Measurements from ENCODE around the gene SLMAP. TPM values are rescaled to one million over a fixed set of nuclear protein-coding genes. Genes with fewer than 3 reads are reported as not detected.
A peak's percentile ranks its signal among the peaks of the same experiment; 100 is the strongest.

SLMAP gene
- total and polyA plus RNA-seq, 7 donors: 31.2 to 180 (median 106) TPM

GRCh38 chr3:57952208-57952631 is 196.1 kb downstream of the SLMAP start:
- intact Hi-C loops (cut with DNase I): no loop called here
- H3K4me1 ChIP-seq: peaks cover 21% of the 10 kb centered on the region
- H3K27ac ChIP-seq: peak overlapping the region; percentile 78
- no peaks in the 10 kb centered on the region for H3K9me3 ChIP-seq
- 49 to 56% (median 55%) methylated on average over 4 of the region's 4 CpGs for WGBS, 3 donors
- no peaks in the 10 kb centered on the region for H3K27me3 ChIP-seq (ENCODE audit: insufficient read depth in 3 of 3, low read length in 2 of 3)
- H3K4me3 ChIP-seq: no peak overlapping the region
- H3K36me3 ChIP-seq (ENCODE audit: insufficient read depth in 1 of 2, low read depth in 1 of 2): no peaks in the 10 kb centered on the region
- ATAC-seq (peak; percentile 39 to 62 (median 58)), DNase-seq (peak; percentile 38 to 64)
- TF ChIP-seq CTCF (IDR thresholded peaks at IDR 0.05): no peak

GRCh38 chr3:57952651-57953050 is 196.5 kb downstream of the SLMAP start:
- H3K4me3 ChIP-seq: no peak overlapping the region
- DNase-seq (no peak), ATAC-seq (no peak)
- H3K27ac ChIP-seq: peak overlapping the region; percentile 74
- no peak for TF ChIP-seq CTCF (IDR thresholded peaks at IDR 0.05)
- WGBS, 3 donors: 81 to 85% (median 83%) methylated on average over 5 of the region's 5 CpGs
- H3K4me1 ChIP-seq: peaks cover 21% of the 10 kb centered on the region
- H3K9me3 ChIP-seq: no peaks in the 10 kb centered on the region
- intact Hi-C loops (cut with DNase I): no loop called here
- no peaks in the 10 kb centered on the region for H3K36me3 ChIP-seq (ENCODE audit: insufficient read depth in 1 of 2, low read depth in 1 of 2)
- no peaks in the 10 kb centered on the region for H3K27me3 ChIP-seq (ENCODE audit: insufficient read depth in 3 of 3, low read length in 2 of 3)

- WGBS, 3 donors: 80 to 87% (median 83%) methylated on average over 7 of the region's 7 CpGs
- TF ChIP-seq CTCF (IDR thresholded peaks at IDR 0.05): no peak
- Histone ChIP-seq H3K27me3 (ENCODE audit: insufficient read depth in 3 of 3, low read length in 2 of 3) (no peaks in the 10 kb centered on the region), H3K36me3 (ENCODE audit: insufficient read depth in 1 of 2, low read depth in 1 of 2) (no peaks in the 10 kb centered on the region), H3K4me3 (no peak overlapping the region), H3K4me1 (peaks cover 21% of the 10 kb centered on the region), H3K9me3 (no peaks in the 10 kb centered on the region), H3K27ac (peak overlapping the region; percentile 74)
- intact Hi-C loops (cut with DNase I): no loop called here
- DNase-seq (no peak), ATAC-seq (no peak)
Measured at GRCh38 chr3:57953576-57953975, 197.5 kb downstream of the SLMAP start.

GRCh38 chr3:57956119-57956832 is 200.2 kb downstream of the SLMAP start:
- TF ChIP-seq CTCF (IDR thresholded peaks at IDR 0.05): no peak
- WGBS, 3 donors: 64 to 78% (median 68%) methylated on average over 3 of the region's 3 CpGs
- DNase-seq (no peak), ATAC-seq (no peak)
- no peaks in the 10 kb centered on the region for H3K9me3 ChIP-seq
- intact Hi-C loops (cut with DNase I): no loop called here
- peak overlapping the region; percentile 4 for H3K27ac ChIP-seq
- H3K36me3 ChIP-seq (ENCODE audit: insufficient read depth in 1 of 2, low read depth in 1 of 2): no peaks in the 10 kb centered on the region
- H3K27me3 ChIP-seq (ENCODE audit: insufficient read depth in 3 of 3, low read length in 2 of 3): no peaks in the 10 kb centered on the region
- H3K4me3 ChIP-seq: no peak overlapping the region
- H3K4me1 ChIP-seq: peaks cover 11% of the 10 kb centered on the region

GRCh38 chr3:57956833-57957174 is 200.7 kb downstream of the SLMAP start:
- no peak for TF ChIP-seq CTCF (IDR thresholded peaks at IDR 0.05)
- Histone ChIP-seq H3K27me3 (ENCODE audit: insufficient read depth in 3 of 3, low read length in 2 of 3) (no peaks in the 10 kb centered on the region), H3K9me3 (no peaks in the 10 kb centered on the region), H3K27ac (no peak overlapping the region), H3K4me3 (no peak overlapping the region), H3K36me3 (ENCODE audit: insufficient read depth in 1 of 2, low read depth in 1 of 2) (no peaks in the 10 kb centered on the region), H3K4me1 (peaks cover 6% of the 10 kb centered on the region)
- 73 to 84% (median 77%) methylated on average over 2 of the region's 2 CpGs for WGBS, 3 donors
- no peak for ATAC-seq
- DNase-seq: no peak
- intact Hi-C loops (cut with DNase I): no loop called here

All from psoas muscle (tissue), 8 donors.